Colonic mucosa (tissue), 4 donors: Measurements from ENCODE around the gene DKK3. TPM values are rescaled to one million over a fixed set of nuclear protein-coding genes. Genes with fewer than 3 reads are reported as not detected.

Experiments
- DNase-seq: peaks from one replicate; pipeline ENCODE4 v3.0.0-alpha.2; 2020
- H3K27ac ChIP-seq: fragments of 200-600 bp; one replicate; pipeline ENCODE4 v1.8.0; 2021
- H3K27me3 ChIP-seq: fragments of 200-600 bp; one replicate; pipeline ENCODE4 v1.8.0; 2021
- H3K36me3 ChIP-seq: fragments of 200-600 bp; one replicate; pipeline ENCODE4 v1.8.0; 2021
- H3K4me1 ChIP-seq: fragments of 200-600 bp; one replicate; pipeline ENCODE4 v1.8.0; 2021; ENCODE audit warnings: mild to moderate bottlenecking
- H3K4me3 ChIP-seq: fragments of 200-600 bp; one replicate; pipeline ENCODE4 v1.8.0; 2021
- H3K9ac ChIP-seq, 2 donors: one replicate each; pipeline ENCODE4 v1.7.0; 2013; ENCODE audit warnings: control low read depth in 2 of 2, low read depth in 2 of 2, low read length in 2 of 2
- H3K9me3 ChIP-seq: fragments of 200-600 bp; one replicate; pipeline ENCODE4 v1.8.0; 2021
- intact Hi-C: fragments of 100-400 bp; cut with DNase I; formaldehyde crosslinking; loops from one replicate; pipeline ENCODE4 v1.14.1; 2022
- total RNA-seq, 2 donors: library from RNA; stranded (reverse); fragmentation: NEBNext Ultra II Directional in 1 of 2; extraction: Animal tissue kit (Norgen Biotek cat#: 25700) in 1 of 2; gene quantifications; one replicate each; pipeline ENCODE4 v1.2.1, GENCODE V29; 2021
- TF ChIP-seq, protein P1 (sequence below): fragments of 200-600 bp; IDR thresholded peaks from one replicate; pipeline ENCODE4 v1.8.0; 2022; ENCODE audit warnings: antibody characterized with exemption, mild to moderate bottlenecking
- donor health status: healthy.
- donor health status: DM: no; HTN: no; CAD: no.
- donor health status: DM: no; HTN: no; CAD: no.

DKK3 gene
- total RNA-seq, 2 donors from 2014 or later: 7.4 to 19.6 TPM

DNA sequence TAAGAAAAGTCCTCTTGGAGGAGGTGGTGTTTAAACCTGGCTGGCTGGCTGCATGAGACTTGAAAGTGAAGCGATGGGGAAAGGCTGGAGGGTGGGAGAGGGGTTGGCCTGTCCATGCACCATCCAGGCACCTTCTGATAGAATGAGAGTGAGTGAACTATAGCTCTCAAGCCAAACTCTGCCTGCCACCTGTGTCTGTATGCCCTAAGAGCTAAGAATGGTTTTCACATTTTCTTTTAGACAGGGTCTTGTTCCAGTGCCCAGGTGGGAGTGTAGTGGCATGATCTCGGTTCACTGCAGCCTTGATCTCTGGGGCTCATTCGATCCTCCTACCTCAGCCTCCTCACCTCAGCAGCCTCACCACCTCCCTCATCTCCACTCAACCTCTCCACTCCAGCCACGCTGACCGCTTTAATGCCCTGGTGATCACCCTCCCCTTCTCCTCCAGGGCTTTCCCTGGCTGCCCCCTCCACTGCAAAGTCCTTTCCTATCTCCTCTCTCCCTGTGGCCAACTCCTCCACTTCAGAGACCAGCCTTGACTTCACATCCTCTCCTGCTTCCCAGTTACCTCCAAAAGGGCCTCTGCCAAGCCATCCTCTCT, 38.3 kb upstream of the DKK3 start:
- Histone ChIP-seq H3K27ac (no peak overlapping the region), H3K4me3 (no peak overlapping the region), H3K4me1 (peaks cover 6% of the 10 kb centered on the region), H3K27me3 (no peaks in the 10 kb centered on the region), H3K9me3 (no peaks in the 10 kb centered on the region), H3K36me3 (no peaks in the 10 kb centered on the region), H3K9ac (no peak overlapping the region)
- DNase-seq: no peak
- intact Hi-C loops: loop anchor here (2.0 to 5.0 kb wide), 2 partner anchors 236 to 249 kb away; no protein-coding TSS in a partner anchor
- TF ChIP-seq, protein P1, sequence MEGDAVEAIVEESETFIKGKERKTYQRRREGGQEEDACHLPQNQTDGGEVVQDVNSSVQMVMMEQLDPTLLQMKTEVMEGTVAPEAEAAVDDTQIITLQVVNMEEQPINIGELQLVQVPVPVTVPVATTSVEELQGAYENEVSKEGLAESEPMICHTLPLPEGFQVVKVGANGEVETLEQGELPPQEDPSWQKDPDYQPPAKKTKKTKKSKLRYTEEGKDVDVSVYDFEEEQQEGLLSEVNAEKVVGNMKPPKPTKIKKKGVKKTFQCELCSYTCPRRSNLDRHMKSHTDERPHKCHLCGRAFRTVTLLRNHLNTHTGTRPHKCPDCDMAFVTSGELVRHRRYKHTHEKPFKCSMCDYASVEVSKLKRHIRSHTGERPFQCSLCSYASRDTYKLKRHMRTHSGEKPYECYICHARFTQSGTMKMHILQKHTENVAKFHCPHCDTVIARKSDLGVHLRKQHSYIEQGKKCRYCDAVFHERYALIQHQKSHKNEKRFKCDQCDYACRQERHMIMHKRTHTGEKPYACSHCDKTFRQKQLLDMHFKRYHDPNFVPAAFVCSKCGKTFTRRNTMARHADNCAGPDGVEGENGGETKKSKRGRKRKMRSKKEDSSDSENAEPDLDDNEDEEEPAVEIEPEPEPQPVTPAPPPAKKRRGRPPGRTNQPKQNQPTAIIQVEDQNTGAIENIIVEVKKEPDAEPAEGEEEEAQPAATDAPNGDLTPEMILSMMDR: no peak

DNA sequence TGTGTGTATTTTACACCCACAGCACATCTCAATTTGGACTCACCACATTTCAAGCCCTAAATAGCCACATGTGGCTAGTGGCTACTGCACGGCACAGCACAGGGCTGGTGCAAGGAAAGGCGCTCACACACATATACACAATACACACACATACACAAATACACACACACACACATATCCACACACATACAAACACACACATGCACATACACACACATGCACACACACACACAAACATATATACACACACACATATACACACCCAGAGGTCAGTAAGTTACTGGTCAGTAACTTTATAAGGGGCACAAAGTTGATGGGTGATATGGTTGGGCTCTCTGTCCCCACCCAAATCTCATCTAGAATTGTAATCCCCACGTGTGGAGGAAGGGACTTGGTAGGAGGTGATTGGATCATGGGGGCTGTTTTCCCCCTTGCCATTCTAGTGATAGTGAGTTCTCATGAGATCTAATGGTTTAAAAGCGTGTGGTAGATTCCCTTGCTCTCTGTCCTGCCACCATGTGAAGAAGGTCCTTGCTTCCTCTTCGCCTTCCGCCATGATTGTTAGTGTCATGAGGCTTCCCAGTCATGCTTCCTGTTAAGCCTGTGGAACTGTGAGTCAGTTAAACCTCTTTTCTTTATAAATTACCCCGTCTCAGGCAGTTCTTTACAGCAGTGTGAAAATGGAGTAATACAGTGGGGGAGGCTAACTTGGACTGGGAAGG, 37.6 kb upstream of the DKK3 start:
- H3K9ac ChIP-seq: no peak overlapping the region
- H3K27ac ChIP-seq: no peak overlapping the region
- no peak overlapping the region for H3K4me3 ChIP-seq
- H3K4me1 ChIP-seq: peaks cover 6% of the 10 kb centered on the region
- H3K27me3 ChIP-seq: no peaks in the 10 kb centered on the region
- H3K9me3 ChIP-seq: no peaks in the 10 kb centered on the region
- TF ChIP-seq, protein P1: no peak
- DNase-seq: no peak
- no peaks in the 10 kb centered on the region for H3K36me3 ChIP-seq
- intact Hi-C loops: loop anchor here (2.0 to 5.0 kb wide), 2 partner anchors 237 to 249 kb away; no protein-coding TSS in a partner anchor

DNA sequence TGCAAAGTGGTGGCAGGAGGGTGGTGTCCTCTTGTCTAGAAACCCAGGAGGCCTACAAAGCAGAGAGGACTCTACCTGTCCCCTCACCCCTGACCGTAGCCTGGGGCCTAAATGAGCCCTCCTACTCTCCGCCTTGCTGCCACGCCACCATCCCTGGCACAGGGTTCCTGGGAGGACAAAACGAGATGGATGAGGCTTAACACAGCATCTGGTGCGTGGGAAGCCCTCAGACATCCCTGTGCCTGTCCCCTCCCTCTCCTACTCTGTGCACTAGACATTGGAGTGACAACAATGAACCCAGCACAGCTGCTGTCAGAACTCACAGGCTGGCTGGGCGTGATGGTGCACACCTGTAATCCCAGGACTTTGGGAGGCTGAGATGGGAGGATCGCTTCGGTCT, 36.4 kb upstream of the DKK3 start:
- Histone ChIP-seq H3K9ac (peak overlapping the region in 1 of 2 donors; percentile 10), H3K36me3 (no peaks in the 10 kb centered on the region), H3K4me3 (no peak overlapping the region), H3K27me3 (no peaks in the 10 kb centered on the region), H3K4me1 (peaks cover 6% of the 10 kb centered on the region), H3K9me3 (no peaks in the 10 kb centered on the region), H3K27ac (no peak overlapping the region)
- TF ChIP-seq, protein P1: no peak
- no peak for DNase-seq
- intact Hi-C loops: loop anchor here (5.0 kb wide), 2 partner anchors 112 to 247 kb away; no protein-coding TSS in a partner anchor

DNA sequence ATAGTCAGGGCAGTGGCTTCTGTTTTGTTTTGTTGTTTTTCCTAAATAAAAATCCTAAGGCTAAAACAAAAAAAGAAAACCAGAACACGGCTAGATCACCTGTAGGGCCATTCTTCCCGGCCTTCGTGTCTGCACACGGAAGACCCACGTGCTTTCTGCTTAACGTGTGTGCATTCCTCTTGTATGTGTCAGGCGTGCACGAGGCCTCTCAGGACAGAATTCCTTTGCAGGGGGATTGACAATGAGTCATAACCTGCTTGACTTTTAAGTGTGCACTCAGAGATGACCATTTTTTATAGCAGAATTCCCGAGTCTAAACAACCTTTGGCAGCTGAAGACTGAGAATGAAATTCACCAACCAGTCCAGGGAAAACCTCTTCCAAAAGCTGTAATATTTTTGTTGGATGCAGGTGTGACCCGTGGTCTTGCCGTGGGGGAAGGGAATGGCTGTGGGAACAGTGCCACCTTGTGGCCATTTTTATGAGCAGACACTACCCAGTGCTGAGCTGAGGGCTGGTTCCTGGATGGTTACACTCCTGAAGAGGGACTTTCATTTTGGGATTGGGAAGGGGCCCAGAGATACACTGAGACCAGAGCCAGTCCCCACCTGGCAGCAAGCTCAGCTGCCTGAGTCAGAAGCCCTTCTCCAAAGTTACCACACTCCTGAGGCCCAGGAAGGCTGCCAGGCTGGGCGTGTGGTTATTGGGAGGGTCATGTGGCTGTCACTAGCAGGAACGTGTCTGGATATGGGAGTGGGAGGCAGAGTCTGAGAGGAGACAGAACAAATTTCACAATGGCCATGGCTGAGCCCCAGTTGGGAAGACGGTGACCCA, 35.7 kb upstream of the DKK3 start:
- TF ChIP-seq, protein P1: peak; percentile 95
- Histone ChIP-seq H3K4me1 (peaks cover 6% of the 10 kb centered on the region), H3K4me3 (no peak overlapping the region), H3K9me3 (no peaks in the 10 kb centered on the region), H3K27ac (no peak overlapping the region), H3K9ac (peak overlapping the region in 1 of 2 donors; percentile 10), H3K36me3 (no peaks in the 10 kb centered on the region), H3K27me3 (no peaks in the 10 kb centered on the region)
- intact Hi-C loops: loop anchor here (5.0 kb wide), 1 partner anchor 112 kb away; no protein-coding TSS in a partner anchor
- DNase-seq: peak; percentile 78

DNA sequence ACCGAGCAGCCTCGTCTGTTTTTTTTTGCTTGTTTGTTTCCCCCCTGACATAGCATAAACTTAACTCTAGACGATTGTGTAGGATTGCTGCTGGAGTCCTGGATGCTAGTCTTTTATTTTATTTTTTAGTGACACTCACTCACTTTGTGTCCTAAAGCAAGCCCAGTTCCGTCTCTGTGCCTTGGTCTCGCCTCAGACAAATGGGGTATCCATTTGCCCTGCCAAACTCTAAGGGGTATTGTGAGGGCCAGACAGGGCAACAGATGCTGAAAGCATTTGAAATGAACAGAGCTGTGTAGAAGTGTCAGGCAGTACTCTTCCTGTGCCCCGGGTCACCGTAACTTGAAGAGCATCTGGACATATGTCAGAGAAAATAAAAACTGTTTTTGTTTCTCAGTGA, 34.8 kb upstream of the DKK3 start:
- no peak overlapping the region for H3K9ac ChIP-seq
- no peaks in the 10 kb centered on the region for H3K9me3 ChIP-seq
- H3K27ac ChIP-seq: no peak overlapping the region
- intact Hi-C loops: loop anchor here (5.0 kb wide), 1 partner anchor 111 kb away; no protein-coding TSS in a partner anchor
- no peak for DNase-seq
- peaks cover 6% of the 10 kb centered on the region for H3K4me1 ChIP-seq
- TF ChIP-seq, protein P1: no peak
- H3K4me3 ChIP-seq: no peak overlapping the region
- H3K36me3 ChIP-seq: no peaks in the 10 kb centered on the region
- no peaks in the 10 kb centered on the region for H3K27me3 ChIP-seq
